SK-N-SH (cell line): ENCODE data around the gene KDM4C. TPM values are rescaled to one million over a fixed set of nuclear protein-coding genes. Genes with fewer than 3 reads are reported as not detected.

Experiments used
- CTCF ChIA-PET: fragments of 300-600, 350-600 bp; formaldehyde crosslinking; extraction: SDS; loops from one replicate; lab custom pipeline; 2021; lab: Yijun Ruan, JAX
- POLR2A ChIA-PET: fragments of 350-600 bp; sonication (Branson Sonifier 250); formaldehyde crosslinking; extraction: SDS; loops from one replicate; lab custom pipeline; 2020; ENCODE audit warnings: antibody characterized with exemption, inconsistent platforms; lab: Yijun Ruan, JAX
- DNase-seq: peaks from one replicate; pipeline ENCODE4 v3.0.0; 2012
- H2AFZ ChIP-seq: fragments of 200-600 bp; sonication (generic); 2 replicates; pipeline ENCODE4 v1.8.1; 2016; ENCODE audit warnings: antibody characterized with exemption, mild to moderate bottlenecking, low read depth
- H3F3A ChIP-seq: fragments of 200-600 bp; sonication (generic); replicated peaks from 2 replicates; pipeline ENCODE3; 2016; ENCODE audit warnings: antibody characterized with exemption, mild to moderate bottlenecking; ENCODE audit not compliant: insufficient read depth
- H3K27ac ChIP-seq, 2 experiments: fragments of 200-500 bp in 1 of 2; fragments of 200-600 bp in 1 of 2; sonication (Bioruptor generic) in 1 of 2; sonication (generic), shearing (Covaris generic) in 1 of 2; 2 replicates each; pipeline versions ENCODE4 v1.5.1 to v1.6.1; 2014 to 2016; ENCODE audit warnings: low read depth in 2 of 2, inconsistent platforms in 1 of 2, low read length in 1 of 2, mild to moderate bottlenecking in 1 of 2, mixed read lengths in 1 of 2
- H3K27me3 ChIP-seq: fragments of 200-600 bp; sonication (generic), shearing (Covaris generic); 2 replicates; pipeline ENCODE4 v1.6.1; 2016; ENCODE audit warnings: mixed run types; ENCODE audit not compliant: insufficient read depth
- H3K36me3 ChIP-seq, 2 experiments: fragments of 200-500 bp in 1 of 2; fragments of 200-600 bp in 1 of 2; sonication (Bioruptor generic) in 1 of 2; sonication (generic) in 1 of 2; replicated peaks in 1 of 2; 2 replicates each; pipeline versions ENCODE3 to v1.5.1; 2014 to 2016; ENCODE audit warnings: low read length in 1 of 2, mild to moderate bottlenecking in 1 of 2; ENCODE audit not compliant: insufficient read depth in 2 of 2, control insufficient read depth in 1 of 2
- H3K4me1 ChIP-seq, 2 experiments: fragments of 200-500 bp in 1 of 2; fragments of 200-600 bp in 1 of 2; sonication (Bioruptor generic) in 1 of 2; sonication (generic), shearing (Covaris generic) in 1 of 2; 2 replicates each; pipeline versions ENCODE4 v1.5.1 to v1.6.1; 2014 to 2016; ENCODE audit warnings: low read depth in 1 of 2, low read length in 1 of 2, mixed run types in 1 of 2; ENCODE audit not compliant: insufficient read depth in 2 of 2, control insufficient read depth in 1 of 2
- H3K4me2 ChIP-seq: fragments of 200-600 bp; sonication (generic), shearing (Covaris generic); 2 replicates; pipeline ENCODE4 v1.6.1; 2017; ENCODE audit warnings: mixed run types
- H3K4me3 ChIP-seq, 2 experiments: fragments of 200-500 bp in 1 of 2; fragments of 200-600 bp in 1 of 2; sonication (Bioruptor generic) in 1 of 2; sonication (generic), shearing (Covaris generic) in 1 of 2; 2 replicates each; pipeline versions ENCODE4 v1.5.1 to v1.8.1; 2014 to 2016; ENCODE audit warnings: low read depth in 2 of 2, inconsistent platforms in 1 of 2, low read length in 1 of 2, mild to moderate bottlenecking in 1 of 2, mixed read lengths in 1 of 2, moderate library complexity in 1 of 2
- H3K79me2 ChIP-seq: fragments of 200-600 bp; sonication (generic); 2 replicates; pipeline ENCODE4 v1.8.1; 2017; ENCODE audit warnings: mild to moderate bottlenecking; ENCODE audit not compliant: insufficient read depth
- H3K9ac ChIP-seq: fragments of 200-600 bp; sonication (generic); 2 replicates; pipeline ENCODE4 v1.6.1; 2017; ENCODE audit warnings: mixed run types
- H3K9me2 ChIP-seq: fragments of 200-600 bp; sonication (generic); 2 replicates; pipeline ENCODE4 v1.6.1; 2017; ENCODE audit warnings: mixed run types
- H3K9me3 ChIP-seq: fragments of 200-600 bp; sonication (generic); 2 replicates; pipeline ENCODE4 v1.6.1; 2017; ENCODE audit warnings: mixed run types, mild to moderate bottlenecking, moderate library complexity
- H4K20me1 ChIP-seq: fragments of 200-600 bp; sonication (generic); 2 replicates; pipeline ENCODE4 v1.6.1; 2017; ENCODE audit warnings: mild to moderate bottlenecking, mixed run types; ENCODE audit not compliant: insufficient read depth
- CHD2 ChIP-seq: fragments of 150-350 bp; IDR thresholded peaks from 2 replicates; pipeline ENCODE4 v1.6.1; 2018; ENCODE audit warnings: low read length; ENCODE audit not compliant: partially characterized antibody
- CTCF ChIP-seq: fragments of 200-600 bp; sonication (generic); IDR thresholded peaks from 2 replicates; pipeline ENCODE4 v1.6.1; 2017; ENCODE audit warnings: antibody characterized with exemption, mild to moderate bottlenecking, moderate library complexity
- ELF1 ChIP-seq: IDR thresholded peaks from 2 replicates; pipeline ENCODE4 v1.4.0; 2012
- EP300 ChIP-seq, 2 experiments: IDR thresholded peaks; 2 replicates each; pipeline versions ENCODE4 v1.4.0 to v1.6.1; 2012; ENCODE audit warnings: borderline replicate concordance in 1 of 2, low read depth in 1 of 2, low read length in 1 of 2
- FOSL2 ChIP-seq: IDR thresholded peaks from 2 replicates; pipeline ENCODE4 v1.4.0; 2012; ENCODE audit warnings: low read depth, mild to moderate bottlenecking, moderate library complexity, borderline replicate concordance
- FOXM1 ChIP-seq: IDR thresholded peaks from 2 replicates; pipeline ENCODE4 v1.4.0; 2012; ENCODE audit warnings: low read depth, mild to moderate bottlenecking
- GABPA ChIP-seq: IDR thresholded peaks from 2 replicates; pipeline ENCODE4 v1.4.0; 2012; ENCODE audit warnings: low read depth, mild to moderate bottlenecking
- GATA2 ChIP-seq: sonication (generic); formaldehyde crosslinking; IDR thresholded peaks from 2 replicates; pipeline ENCODE4 v1.5.0; 2020; ENCODE audit warnings: mild to moderate bottlenecking, missing genetic modification reagents
- JUND ChIP-seq: IDR thresholded peaks from 2 replicates; pipeline ENCODE4 v1.4.0; 2012
- MAX ChIP-seq: IDR thresholded peaks from 2 replicates; pipeline ENCODE4 v1.4.0; 2012; ENCODE audit warnings: low read depth
- MEF2A ChIP-seq: IDR thresholded peaks from 2 replicates; pipeline ENCODE4 v1.4.0; 2012; ENCODE audit warnings: low read depth, borderline replicate concordance
- MXI1 ChIP-seq: IDR thresholded peaks from 2 replicates; pipeline ENCODE4 v1.6.1; 2012; ENCODE audit warnings: mild to moderate bottlenecking, low read depth, low read length, improper control_type of control experiment
- NRF1 ChIP-seq: IDR thresholded peaks from 2 replicates; pipeline ENCODE4 v1.6.1; 2012; ENCODE audit warnings: low read depth, mild to moderate bottlenecking, low read length
- REST ChIP-seq: IDR thresholded peaks from 2 replicates; pipeline ENCODE4 v1.6.1; 2012; ENCODE audit warnings: mild to moderate bottlenecking, low read depth, low read length, moderate library complexity
- RFX5 ChIP-seq: IDR thresholded peaks from 2 replicates; pipeline ENCODE4 v1.6.1; 2012; ENCODE audit warnings: mild to moderate bottlenecking, improper control_type of control experiment, low read length
- RXRA ChIP-seq: IDR thresholded peaks from 2 replicates; pipeline ENCODE4 v1.4.0; 2012; ENCODE audit warnings: low read depth, mild to moderate bottlenecking, borderline replicate concordance
- SIN3A ChIP-seq: IDR thresholded peaks from 2 replicates; pipeline ENCODE4 v1.6.1; 2012; ENCODE audit warnings: low read depth, mild to moderate bottlenecking, low read length, moderate library complexity, borderline replicate concordance
- SMC3 ChIP-seq: IDR thresholded peaks from 2 replicates; pipeline ENCODE4 v1.6.1; 2012; ENCODE audit warnings: low read depth, low read length, improper control_type of control experiment
- USF2 ChIP-seq: fragments of 150-350 bp; IDR thresholded peaks from 2 replicates; pipeline ENCODE4 v1.6.1; 2017; ENCODE audit warnings: antibody characterized with exemption, low read length, low read depth, borderline replicate concordance
- WGBS: methylation state at CpG from one replicate; pipeline ENCODE4 v1.1.6; 2017; ENCODE audit warnings: low lambda C conversion rate; 5-methylcytosine and 5-hydroxymethylcytosine counted together
- polyA plus RNA-seq, 3 experiments: library from polyadenylated mRNA; depleted of rRNA; stranded (reverse); fragments of >200 nt; gene quantifications; 2 replicates each; pipeline ENCODE4 v1.2.3, GENCODE V29; 2012

KDM4C gene
- polyA plus RNA-seq, 1 of the 3 experiments (the other 2 are of a cell fraction) = 9.4 TPM

- WGBS = 99% methylated on average over 4 of the region's 4 CpGs
- Histone ChIP-seq H3F3A (no peaks in the 10 kb centered on the region), H3K9me3 (no peaks in the 10 kb centered on the region), H3K79me2 (no peaks in the 10 kb centered on the region), H3K4me3 (no peak overlapping the region), H3K27me3 (no peaks in the 10 kb centered on the region), H3K36me3 (peaks cover 3 to 4% of the 10 kb centered on the region in 2 experiments), H3K27ac (no peak overlapping the region), H4K20me1 (no peaks in the 10 kb centered on the region), H3K4me2 (no peak overlapping the region), H2AFZ (no peak overlapping the region), H3K9ac (no peak overlapping the region), H3K4me1 (no peaks in the 10 kb centered on the region; a peak in 1 of 4 replicates), H3K9me2 (no peaks in the 10 kb centered on the region)
- ChIA-PET POLR2A (no interaction called here), CTCF (no interaction called here)
- TF ChIP-seq GABPA (no peak), REST (no peak), SMC3 (no peak), MXI1 (no peak), RFX5 (no peak), JUND (no peak), CHD2 (no peak), ELF1 (no peak), MAX (no peak), NRF1 (no peak), FOSL2 (no peak), CTCF (no peak), EP300 (IDR thresholded peaks at IDR 0.05; ENCODE audit: borderline replicate concordance in 1 of 2, low read depth in 1 of 2, low read length in 1 of 2) (no peak)
- no peak for DNase-seq
These were observed 366.0 kb downstream of the KDM4C start for GRCh38 chr9:7123743-7124142.

- DNase-seq = no peak
- Histone ChIP-seq H3K4me1 (peaks cover 0 to 9% of the 10 kb centered on the region in 2 experiments; a peak in 2 of 4 replicates), H4K20me1 (no peaks in the 10 kb centered on the region), H3F3A (no peaks in the 10 kb centered on the region), H3K9me3 (no peaks in the 10 kb centered on the region), H2AFZ (no peak overlapping the region), H3K9me2 (no peaks in the 10 kb centered on the region), H3K27ac (no peak overlapping the region), H3K27me3 (no peaks in the 10 kb centered on the region), H3K9ac (no peak overlapping the region), H3K36me3 (peaks cover 6 to 7% of the 10 kb centered on the region in 2 experiments), H3K4me3 (no peak overlapping the region), H3K79me2 (no peaks in the 10 kb centered on the region), H3K4me2 (no peak overlapping the region)
- ChIA-PET POLR2A (no interaction called here), CTCF (interaction anchor here (1.0 kb wide), 1 partner anchor 59 kb away, joined by 3 read pairs; no protein-coding TSS in a partner anchor)
- WGBS = 100% methylated on average over 2 of the region's 2 CpGs
- TF ChIP-seq JUND = no peak
- no peak for TF ChIP-seq CHD2
- no peak for TF ChIP-seq RXRA
- TF ChIP-seq FOSL2 = no peak
- TF ChIP-seq USF2 = no peak
- TF ChIP-seq SIN3A = no peak
- TF ChIP-seq FOXM1 = no peak
- no peak for TF ChIP-seq MEF2A
- no peak for TF ChIP-seq CTCF
- no peak for TF ChIP-seq GATA2
These were observed 367.5 kb downstream of the KDM4C start for GRCh38 chr9:7125231-7125630.
